Activated naive CD4-positive, alpha-beta T cell treated with anti-CD3 and anti-CD28 coated beads for 36 hours (primary cell): ENCODE measurements around the gene MLKL. TPM values are rescaled to one million over a fixed set of nuclear protein-coding genes. Genes with fewer than 3 reads are reported as not detected.
A peak's percentile ranks its signal among the peaks of the same experiment; 100 is the strongest.

Experiments
- CTCF ChIA-PET: fragments of 350-600 bp; sonication (Branson Sonifier 250); formaldehyde crosslinking; loops from one replicate; lab custom pipeline; 2021; ENCODE audit warnings: antibody characterized with exemption; lab: Charles Lee
- DNase-seq: peaks from one replicate; pipeline ENCODE4 v3.0.0-alpha.2; 2020
- H3K27ac Mint-ChIP-seq: one replicate; pipeline ENCODE4 v1.8.0; 2021; ENCODE audit warnings: mild to moderate bottlenecking, mixed read lengths
- H3K27me3 Mint-ChIP-seq: one replicate; pipeline ENCODE4 v1.8.0; 2021; ENCODE audit warnings: low read depth, mixed read lengths
- H3K36me3 Mint-ChIP-seq: one replicate; pipeline ENCODE4 v1.8.0; 2021; ENCODE audit warnings: low read depth, mixed read lengths
- H3K4me1 Mint-ChIP-seq: one replicate; pipeline ENCODE4 v1.8.0; 2021; ENCODE audit warnings: low read depth, mixed read lengths
- H3K4me3 Mint-ChIP-seq: one replicate; pipeline ENCODE4 v1.8.0; 2021; ENCODE audit warnings: mild to moderate bottlenecking, moderate library complexity, mixed read lengths
- H3K9me3 Mint-ChIP-seq: one replicate; pipeline ENCODE4 v1.8.0; 2021; ENCODE audit warnings: mixed read lengths
- intact Hi-C: fragments of 100-400 bp; cut with micrococcal nuclease; formaldehyde crosslinking; loops from one replicate; pipeline ENCODE4 v1.15.1; 2023
- total RNA-seq, 2 experiments: library from RNA; stranded (reverse); gene quantifications; one replicate each; pipeline ENCODE4 v1.2.3, GENCODE V29; 2021

Gene MLKL
- 10 to 100 TPM; 10.7 to 12.0 TPM for total RNA-seq

DNA sequence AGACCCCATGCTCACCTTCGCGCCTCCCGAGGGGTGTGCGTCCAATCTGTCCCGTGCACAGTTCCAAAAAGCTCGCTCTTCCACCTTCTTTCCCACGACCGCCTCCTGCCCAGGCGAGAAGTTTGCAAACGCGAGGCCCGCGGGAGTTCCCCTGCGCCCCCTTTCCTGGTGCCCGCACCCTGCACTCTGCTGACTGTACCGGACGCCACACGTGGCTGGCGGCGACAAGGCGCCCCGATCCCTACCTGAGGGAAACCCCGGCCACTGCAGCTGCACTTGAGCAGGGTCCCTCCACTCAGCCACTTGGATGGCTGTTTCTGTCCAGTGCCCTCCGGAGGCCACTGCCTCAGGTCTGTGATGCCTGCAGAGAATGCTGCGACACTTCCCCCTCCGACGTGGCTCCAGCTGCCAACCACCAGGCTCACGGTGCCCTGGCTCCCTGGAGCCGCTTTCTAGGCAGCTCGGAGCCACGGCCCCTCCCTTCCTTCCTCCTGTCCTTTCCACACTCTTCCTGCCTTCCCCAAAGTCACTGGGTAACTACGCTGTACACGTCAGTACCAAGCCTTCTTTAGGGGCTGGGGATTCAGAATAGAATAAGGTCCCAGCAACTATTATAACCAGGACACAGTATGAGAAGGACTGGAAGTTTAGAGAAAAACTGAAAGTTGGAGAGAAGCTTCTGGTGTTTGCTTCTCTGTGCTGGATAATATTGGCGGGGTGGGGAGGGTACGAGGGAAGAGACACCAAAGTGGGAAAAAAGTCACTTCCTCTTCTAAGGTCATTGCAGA, at the start of gene MLKL:
MLKL (minus strand) TSS at position 425 of the 788 bp plus-strand sequence. CDS start 5,105 bp downstream, outside the sequence.
- CTCF ChIA-PET = interaction anchor here (1.0 to 3.5 kb wide), 7 partner anchors 9 to 164 kb away, joined by 3 to 22 read pairs (median 4); no protein-coding TSS in a partner anchor
- Mint-ChIP-seq H3K4me3 (peak within 1 kb of the TSS; percentile 93), H3K27me3 (no peaks in the 10 kb centered on the region), H3K9me3 (no peaks in the 10 kb centered on the region), H3K4me1 (peaks cover 61% of the 10 kb centered on the region), H3K36me3 (peaks cover 7% of the 10 kb centered on the region), H3K27ac (peak within 1 kb of the TSS; percentile 96)
- intact Hi-C loops = loop anchor here (1.0 to 10.0 kb wide), 10 partner anchors 9 to 924 kb away; partner anchors contain the start of genes ADAT1, TMEM170A, WDR59 and ZFP1
- peak; percentile 71 for DNase-seq

DNA sequence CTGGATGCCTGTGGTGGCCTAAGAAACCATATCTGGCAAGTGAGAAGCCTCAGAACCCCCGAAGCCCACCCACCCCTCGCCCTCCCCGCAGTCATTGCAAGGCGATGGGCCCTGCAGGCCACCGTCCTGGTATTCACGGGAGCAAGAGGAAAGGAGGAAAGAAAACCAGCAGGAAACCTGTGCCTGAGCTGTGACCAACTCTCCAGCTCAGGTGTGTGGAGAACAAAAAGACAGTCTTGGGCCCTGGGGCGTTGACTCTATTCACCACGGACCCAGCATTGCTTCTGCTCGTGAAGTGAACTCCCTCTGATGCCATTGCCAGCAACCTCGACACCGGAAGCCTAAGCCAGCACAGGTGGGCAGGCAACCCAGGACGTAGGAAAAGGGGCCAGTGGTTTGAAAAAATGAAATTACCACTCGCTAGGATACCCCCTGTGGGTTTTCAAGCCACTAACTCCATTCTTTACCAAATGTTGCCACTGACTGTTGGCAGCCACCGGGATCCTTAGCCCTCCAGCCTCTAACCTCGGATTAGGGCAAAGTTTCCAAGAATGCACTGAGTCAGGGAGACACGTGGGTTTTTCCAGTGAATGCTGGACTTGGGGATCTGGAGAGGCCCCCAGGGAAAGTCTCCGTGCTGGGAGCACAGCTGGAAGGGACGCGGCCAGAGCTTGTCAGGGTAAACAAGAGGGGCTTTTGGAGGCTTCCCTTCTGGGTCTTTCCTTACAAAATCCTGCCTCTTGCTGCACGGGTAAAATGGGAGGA, 48.8 kb upstream of the MLKL start:
- intact Hi-C loops = no loop called here
- Mint-ChIP-seq H3K36me3 (no peaks in the 10 kb centered on the region), H3K4me1 (no peaks in the 10 kb centered on the region), H3K4me3 (no peak overlapping the region), H3K27me3 (no peaks in the 10 kb centered on the region), H3K9me3 (no peaks in the 10 kb centered on the region), H3K27ac (no peak overlapping the region)
- CTCF ChIA-PET = no interaction called here
- no peak for DNase-seq

DNA sequence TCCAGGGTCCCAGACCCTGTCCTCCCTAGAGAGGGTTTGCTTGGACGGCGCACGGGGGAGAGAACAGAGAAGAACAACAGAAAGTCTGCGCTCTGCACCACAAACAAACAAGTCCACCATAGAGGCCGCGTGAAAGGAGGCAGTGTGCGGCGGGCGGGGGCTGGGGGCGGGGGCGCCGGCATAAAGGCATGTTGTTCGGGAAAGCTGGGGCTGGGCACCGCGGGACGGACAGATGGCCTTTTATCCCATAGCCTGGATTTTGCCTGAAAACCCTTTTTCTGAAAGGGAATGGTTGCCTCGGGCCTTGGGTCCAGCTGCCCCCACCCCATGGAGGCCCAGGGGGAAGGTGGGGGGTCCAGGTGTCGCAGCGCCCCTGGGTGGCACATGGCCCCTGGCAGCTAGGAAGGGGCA, 48.0 kb upstream of the MLKL start:
- Mint-ChIP-seq H3K4me1 (no peaks in the 10 kb centered on the region), H3K4me3 (no peak overlapping the region), H3K36me3 (no peaks in the 10 kb centered on the region), H3K9me3 (no peaks in the 10 kb centered on the region), H3K27me3 (no peaks in the 10 kb centered on the region), H3K27ac (no peak overlapping the region)
- CTCF ChIA-PET = interaction anchor here (0.6 kb wide), 1 partner anchor 59 kb away, joined by 5 read pairs; no protein-coding TSS in a partner anchor
- intact Hi-C loops = no loop called here
- DNase-seq = no peak

DNA sequence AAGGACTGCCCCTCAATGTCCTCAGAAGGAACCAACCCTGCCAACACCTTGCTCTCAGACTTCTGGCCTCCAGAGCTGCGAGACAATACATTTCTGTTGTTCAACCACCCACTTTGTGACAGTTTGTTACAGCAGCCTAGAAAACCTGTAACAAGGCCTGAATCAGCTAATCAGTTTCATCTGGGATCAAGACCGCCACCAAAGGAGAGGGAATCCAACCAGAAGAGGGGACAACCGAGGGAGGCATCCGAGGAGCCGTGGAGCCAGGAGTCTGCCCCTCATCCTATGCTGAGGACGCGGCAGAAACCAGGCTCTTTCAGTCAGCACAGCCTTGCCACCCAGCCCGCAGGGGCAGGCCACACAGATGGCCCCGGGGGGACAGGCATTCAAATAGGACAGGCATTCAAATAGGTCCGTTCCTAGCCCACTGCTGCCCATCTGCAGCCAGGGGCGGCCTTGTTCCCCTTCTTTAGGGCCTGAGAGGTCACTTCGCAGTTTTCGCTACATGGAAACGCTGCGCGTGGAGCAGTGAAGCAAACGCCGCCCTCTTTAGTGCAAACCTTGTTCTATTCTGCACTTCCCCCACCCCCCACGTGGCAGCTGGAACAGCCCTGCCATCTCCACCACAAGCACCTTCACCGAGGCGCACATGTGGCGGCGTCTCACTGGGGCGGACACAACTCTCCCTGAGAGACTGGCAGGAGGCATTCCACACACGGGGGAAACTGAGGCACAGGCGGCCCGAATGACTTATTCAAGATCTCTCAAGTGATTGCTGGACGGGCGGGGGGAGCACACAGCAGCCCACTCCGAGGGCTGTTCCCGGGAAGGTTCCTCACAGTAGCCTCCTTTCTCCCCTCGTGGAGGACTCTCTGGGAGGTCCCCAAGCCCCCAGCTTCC, 47.3 kb upstream of the MLKL start:
- Mint-ChIP-seq H3K36me3 (no peaks in the 10 kb centered on the region), H3K4me1 (no peaks in the 10 kb centered on the region), H3K4me3 (no peak overlapping the region), H3K9me3 (no peaks in the 10 kb centered on the region), H3K27ac (no peak overlapping the region), H3K27me3 (no peaks in the 10 kb centered on the region)
- intact Hi-C loops = no loop called here
- CTCF ChIA-PET = interaction anchor here (0.6 kb wide), 1 partner anchor 59 kb away, joined by 5 read pairs; no protein-coding TSS in a partner anchor
- DNase-seq = no peak

DNA sequence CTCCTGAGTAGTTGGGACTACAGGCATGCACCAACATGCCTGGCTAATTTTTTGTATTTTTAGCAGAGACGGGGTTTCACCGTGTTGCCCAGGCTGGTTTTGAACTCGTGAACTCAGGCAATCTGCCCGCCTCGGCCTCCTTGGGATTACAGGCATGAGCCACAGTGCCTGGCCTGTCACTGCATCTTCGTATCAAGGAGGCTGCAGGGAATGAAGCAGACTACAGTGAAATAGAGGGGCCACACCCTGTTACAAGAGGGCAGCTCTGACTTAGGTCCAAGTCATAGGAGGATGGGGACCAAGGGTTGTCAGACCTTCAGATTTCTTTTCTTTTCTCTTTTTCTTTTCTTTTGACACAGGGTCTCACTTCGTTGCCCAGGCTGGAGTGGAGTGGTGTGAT, 45.3 kb upstream of the MLKL start:
- H3K27ac Mint-ChIP-seq = no peak overlapping the region
- no peaks in the 10 kb centered on the region for H3K27me3 Mint-ChIP-seq
- H3K36me3 Mint-ChIP-seq = no peaks in the 10 kb centered on the region
- no peak for DNase-seq
- intact Hi-C loops = no loop called here
- no peaks in the 10 kb centered on the region for H3K9me3 Mint-ChIP-seq
- H3K4me1 Mint-ChIP-seq = no peaks in the 10 kb centered on the region
- CTCF ChIA-PET = no interaction called here
- no peak overlapping the region for H3K4me3 Mint-ChIP-seq

DNA sequence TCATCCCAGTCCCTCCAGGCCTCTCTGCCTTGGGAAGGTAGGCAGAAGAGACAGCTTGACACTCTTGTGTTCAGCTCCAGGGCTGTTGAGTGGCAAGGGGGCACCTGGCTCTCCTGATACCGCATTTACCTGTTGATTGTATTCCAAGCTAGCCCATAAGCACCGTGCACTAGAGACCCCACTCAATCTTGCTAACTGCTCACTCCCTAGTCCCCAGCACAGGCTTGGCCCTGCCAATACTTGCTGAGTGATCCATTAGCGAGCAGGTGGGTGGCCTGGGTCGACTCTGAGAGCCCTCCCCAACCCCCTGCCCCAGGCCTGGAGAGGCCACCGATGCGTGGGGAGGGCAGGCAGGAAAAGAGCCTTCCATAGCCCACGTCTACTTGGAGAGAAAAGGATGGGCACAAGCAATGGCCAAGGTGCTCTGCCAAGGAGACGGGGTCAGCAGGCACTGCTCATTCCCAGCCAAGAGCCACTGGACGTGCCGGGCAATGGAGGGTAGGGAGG, 44.5 kb upstream of the MLKL start:
- H3K27me3 Mint-ChIP-seq = no peaks in the 10 kb centered on the region
- intact Hi-C loops = no loop called here
- no peaks in the 10 kb centered on the region for H3K36me3 Mint-ChIP-seq
- H3K4me3 Mint-ChIP-seq = no peak overlapping the region
- H3K27ac Mint-ChIP-seq = no peak overlapping the region
- no peaks in the 10 kb centered on the region for H3K9me3 Mint-ChIP-seq
- no peaks in the 10 kb centered on the region for H3K4me1 Mint-ChIP-seq
- no peak for DNase-seq
- CTCF ChIA-PET = interaction anchor here (0.6 kb wide), 1 partner anchor 400 kb away, joined by 3 read pairs; no protein-coding TSS in a partner anchor

DNA sequence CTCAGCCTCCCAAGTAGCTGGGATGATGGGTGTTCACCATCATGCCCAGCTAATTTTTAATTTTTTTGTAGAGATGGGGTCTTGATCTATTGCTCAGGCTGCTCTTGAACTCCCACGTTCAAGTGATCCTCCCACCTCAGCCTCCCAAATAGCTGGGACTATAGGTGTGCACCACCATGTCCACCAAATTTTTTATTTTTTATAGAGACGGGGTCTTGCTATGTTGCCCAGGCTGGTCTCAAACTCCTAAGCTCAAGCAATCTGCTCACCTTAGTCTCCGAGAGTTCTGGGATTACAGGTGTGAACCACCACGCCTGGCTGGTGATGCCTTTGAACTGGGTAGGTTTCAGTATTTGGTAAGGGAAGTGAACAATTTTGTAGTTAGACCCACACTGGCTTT, 43.9 kb upstream of the MLKL start:
- Mint-ChIP-seq H3K36me3 (no peaks in the 10 kb centered on the region), H3K4me3 (no peak overlapping the region), H3K9me3 (no peaks in the 10 kb centered on the region), H3K27me3 (peaks cover 2% of the 10 kb centered on the region), H3K4me1 (no peaks in the 10 kb centered on the region), H3K27ac (no peak overlapping the region)
- intact Hi-C loops = no loop called here
- CTCF ChIA-PET = interaction anchor here (0.6 kb wide), 1 partner anchor 399 kb away, joined by 3 read pairs; no protein-coding TSS in a partner anchor
- DNase-seq = no peak

DNA sequence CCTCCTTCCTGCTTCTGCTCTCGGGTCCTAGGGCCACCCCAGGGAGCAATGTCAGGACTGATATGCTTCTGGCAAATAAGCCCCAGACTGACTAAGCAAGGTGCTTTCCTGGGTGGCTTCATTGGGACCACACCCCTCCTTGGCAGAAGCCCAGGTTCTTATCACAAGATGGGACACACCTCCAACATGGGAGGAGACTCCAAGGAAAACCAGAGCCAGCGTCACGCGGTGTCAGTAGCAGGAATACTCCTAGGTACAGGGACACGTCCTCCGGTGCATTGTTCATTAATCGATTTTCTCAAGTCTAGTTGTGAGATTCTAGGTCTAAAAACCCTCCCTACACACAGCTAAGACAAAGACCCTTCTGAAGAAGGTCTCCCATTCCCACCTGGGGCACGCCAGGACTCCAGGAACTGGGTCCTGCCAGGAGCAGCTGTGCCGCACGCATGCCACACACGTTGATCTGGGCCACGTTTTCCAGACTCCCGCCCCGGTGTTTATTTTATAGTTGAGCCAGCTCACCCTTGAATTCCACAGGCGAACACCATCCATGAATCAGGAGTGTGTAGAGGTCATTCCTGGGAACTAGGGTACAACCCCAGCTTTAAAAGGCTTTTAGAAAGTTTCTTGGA, 43.1 kb upstream of the MLKL start:
- Mint-ChIP-seq H3K27ac (no peak overlapping the region), H3K9me3 (no peaks in the 10 kb centered on the region), H3K4me3 (no peak overlapping the region), H3K4me1 (no peaks in the 10 kb centered on the region), H3K27me3 (peaks cover 2% of the 10 kb centered on the region), H3K36me3 (no peaks in the 10 kb centered on the region)
- CTCF ChIA-PET = interaction anchor here (0.6 kb wide), 1 partner anchor 179 kb away, joined by 5 read pairs; no protein-coding TSS in a partner anchor
- DNase-seq = no peak
- intact Hi-C loops = no loop called here

DNA sequence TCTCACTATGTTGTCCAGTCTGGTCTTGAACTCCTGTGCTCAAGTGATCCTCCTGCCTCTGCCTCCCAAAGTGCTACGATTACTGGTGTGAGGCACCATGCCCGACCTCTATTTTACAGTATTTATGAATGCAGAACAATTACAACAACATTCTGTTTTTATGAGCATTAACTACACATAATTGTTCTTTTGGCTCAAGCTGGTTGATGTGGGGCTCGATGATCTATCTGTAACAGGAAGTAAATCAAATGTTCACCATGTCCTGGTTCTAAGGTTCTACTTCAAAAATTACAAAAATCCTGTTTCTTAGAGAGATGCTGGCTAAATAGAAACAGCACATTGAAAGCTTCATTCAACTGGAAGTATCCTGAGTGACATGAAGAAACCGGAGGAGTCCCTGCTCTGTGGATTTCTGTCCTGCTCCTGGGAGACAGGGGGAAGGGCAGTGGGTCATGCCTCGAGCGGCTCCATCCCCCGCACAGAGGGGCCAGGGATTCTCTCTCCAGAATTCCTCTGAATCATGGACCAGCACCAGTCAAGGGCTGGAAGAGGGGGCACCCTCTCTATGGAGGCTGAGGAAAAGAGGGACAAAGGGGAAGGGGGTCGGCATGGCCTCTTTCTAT, 42.5 kb upstream of the MLKL start:
- peaks cover 2% of the 10 kb centered on the region for H3K27me3 Mint-ChIP-seq
- no peak overlapping the region for H3K4me3 Mint-ChIP-seq
- no peak for DNase-seq
- H3K27ac Mint-ChIP-seq = no peak overlapping the region
- no peaks in the 10 kb centered on the region for H3K9me3 Mint-ChIP-seq
- H3K36me3 Mint-ChIP-seq = no peaks in the 10 kb centered on the region
- no peaks in the 10 kb centered on the region for H3K4me1 Mint-ChIP-seq
- CTCF ChIA-PET = interaction anchor here (1.6 kb wide), 1 partner anchor 19 kb away, joined by 3 read pairs; no protein-coding TSS in a partner anchor
- intact Hi-C loops = no loop called here

DNA sequence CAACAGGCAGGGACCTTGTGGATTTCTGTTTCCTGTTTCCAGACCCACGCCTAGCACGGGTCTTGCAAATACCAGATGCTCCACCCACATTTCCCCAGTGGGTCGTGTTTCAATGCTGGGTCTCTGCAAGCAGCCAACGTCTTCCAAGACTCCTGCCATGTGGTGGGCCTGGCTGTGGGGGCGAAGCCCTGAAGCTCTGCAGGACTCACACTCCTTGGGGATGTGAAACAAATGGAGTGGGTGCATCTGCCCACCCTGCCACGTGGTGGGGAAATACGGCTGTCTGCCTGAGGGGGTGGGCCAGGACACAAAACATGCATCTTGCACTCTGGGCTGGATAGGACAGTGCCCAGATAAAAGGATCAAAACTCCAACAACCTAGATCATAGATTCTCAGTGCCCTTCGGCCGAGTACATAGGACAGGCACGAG, 41.4 kb upstream of the MLKL start:
- CTCF ChIA-PET = interaction anchor here (0.8 to 1.6 kb wide), 2 partner anchors 18 to 121 kb away, joined by 3 to 5 read pairs; no protein-coding TSS in a partner anchor
- Mint-ChIP-seq H3K4me1 (no peaks in the 10 kb centered on the region), H3K36me3 (no peaks in the 10 kb centered on the region), H3K27ac (no peak overlapping the region), H3K27me3 (peaks cover 2% of the 10 kb centered on the region), H3K9me3 (no peaks in the 10 kb centered on the region), H3K4me3 (no peak overlapping the region)
- DNase-seq = no peak
- intact Hi-C loops = no loop called here
